SK-N-SH treated with all-trans-retinoic acid at 6 μM for 48 hours (cell line): Measurements from ENCODE around the gene NSD2.

Source experiments
- ATAC-seq: fragments of 200-7000 bp; cut with Tn5 transposase; 3 replicates; pipeline ENCODE4 v1.9.1; 2020; ENCODE audit warnings: mild to moderate bottlenecking, moderate library complexity
- ARNTL ChIP-seq: fragments of 450-650 bp; formaldehyde crosslinking; IDR thresholded peaks from 2 replicates; pipeline ENCODE4 v1.5.0; 2020; ENCODE audit warnings: low read depth, mild to moderate bottlenecking, moderate library complexity, borderline replicate concordance
- BACH2 ChIP-seq: fragments of 250-450 bp; sonication (Bioruptor Pico); IDR thresholded peaks from 2 replicates; pipeline ENCODE4 v1.9.0; 2021; ENCODE audit warnings: mild to moderate bottlenecking, borderline replicate concordance
- CSDC2 ChIP-seq: fragments of 250-450 bp; sonication (Bioruptor Pico); IDR thresholded peaks from 2 replicates; pipeline ENCODE4 v1.5.0; 2020; ENCODE audit warnings: mild to moderate bottlenecking, moderate library complexity
- ESRRG ChIP-seq: fragments of 250-450 bp; sonication (Bioruptor Pico); IDR thresholded peaks from 2 replicates; pipeline ENCODE4 v1.6.1; 2021; ENCODE audit warnings: mild to moderate bottlenecking
- GLIS3 ChIP-seq: fragments of 250-450 bp; sonication (Bioruptor Pico); IDR thresholded peaks from 2 replicates; pipeline ENCODE4 v1.5.0; 2020; ENCODE audit warnings: mild to moderate bottlenecking, moderate library complexity
- ISL1 ChIP-seq: fragments of 250-450 bp; sonication (Bioruptor Pico); IDR thresholded peaks from 2 replicates; pipeline ENCODE4 v2.1.2; 2022; ENCODE audit warnings: mild to moderate bottlenecking, moderate library complexity
- PPARA ChIP-seq: fragments of 250-450 bp; sonication (Bioruptor Pico); IDR thresholded peaks from 2 replicates; pipeline ENCODE4 v1.5.0; 2020; ENCODE audit warnings: mild to moderate bottlenecking, borderline replicate concordance
- RARB ChIP-seq: fragments of 250-450 bp; sonication (Bioruptor Pico); IDR thresholded peaks from 2 replicates; pipeline ENCODE4 v1.8.0; 2021; ENCODE audit warnings: mild to moderate bottlenecking, moderate library complexity
- SNAI2 ChIP-seq: fragments of 250-450 bp; sonication (Bioruptor Pico); IDR thresholded peaks from 2 replicates; pipeline ENCODE4 v1.5.0; 2020; ENCODE audit warnings: mild to moderate bottlenecking, moderate library complexity
- TCF4 ChIP-seq: fragments of 250-450 bp; sonication (Bioruptor Pico); IDR thresholded peaks from 2 replicates; pipeline ENCODE4 v1.8.0; 2021; ENCODE audit warnings: mild to moderate bottlenecking, moderate library complexity, borderline replicate concordance
- TOX ChIP-seq: fragments of 250-450 bp; sonication (Bioruptor Pico); IDR thresholded peaks from 2 replicates; pipeline ENCODE4 v1.8.0; 2021; ENCODE audit warnings: mild to moderate bottlenecking, moderate library complexity, borderline replicate concordance
- TSHZ2 ChIP-seq: fragments of 250-450 bp; sonication (Bioruptor Pico); IDR thresholded peaks from 2 replicates; pipeline ENCODE4 v1.5.0; 2020; ENCODE audit warnings: mild to moderate bottlenecking, moderate library complexity
- ZC3H10 ChIP-seq: fragments of 250-450 bp; sonication (Bioruptor Pico); IDR thresholded peaks from 2 replicates; pipeline ENCODE4 v1.5.1; 2021; ENCODE audit warnings: mild to moderate bottlenecking, moderate library complexity
- ZFP3 ChIP-seq: fragments of 250-450 bp; sonication (Bioruptor Pico); IDR thresholded peaks from 2 replicates; pipeline ENCODE4 v1.5.0; 2020; ENCODE audit warnings: mild to moderate bottlenecking, moderate library complexity
- ZFP30 ChIP-seq: fragments of 450-650 bp; formaldehyde crosslinking; IDR thresholded peaks from 2 replicates; pipeline ENCODE4 v1.5.0; 2022; ENCODE audit warnings: mild to moderate bottlenecking, moderate library complexity
- ZNF565 ChIP-seq: fragments of 450-650 bp; formaldehyde crosslinking; conservative IDR thresholded peaks from 2 replicates; pipeline ENCODE4 v1.5.0; 2020; ENCODE audit warnings: low read depth, mild to moderate bottlenecking, moderate library complexity
- ZNF70 ChIP-seq: fragments of 450-650 bp; formaldehyde crosslinking; IDR thresholded peaks from 2 replicates; pipeline ENCODE4 v1.5.0; 2020; ENCODE audit warnings: mild to moderate bottlenecking, moderate library complexity
- ZNF8 ChIP-seq: fragments of 450-650 bp; formaldehyde crosslinking; IDR thresholded peaks from 2 replicates; pipeline ENCODE4 v1.5.0; 2020; ENCODE audit warnings: mild to moderate bottlenecking, moderate library complexity
- TF ChIP-seq, protein P1 (sequence below): fragments of 250-450 bp; sonication (Bioruptor Pico); IDR thresholded peaks from 2 replicates; pipeline ENCODE4 v1.8.0; 2021; ENCODE audit warnings: low read depth, mild to moderate bottlenecking, moderate library complexity, borderline replicate concordance
- TF ChIP-seq, protein P2 (sequence below): fragments of 250-450 bp; sonication (Bioruptor Pico); IDR thresholded peaks from 2 replicates; pipeline ENCODE4 v1.5.1; 2021; ENCODE audit warnings: mild to moderate bottlenecking, moderate library complexity

Gene NSD2

DNA sequence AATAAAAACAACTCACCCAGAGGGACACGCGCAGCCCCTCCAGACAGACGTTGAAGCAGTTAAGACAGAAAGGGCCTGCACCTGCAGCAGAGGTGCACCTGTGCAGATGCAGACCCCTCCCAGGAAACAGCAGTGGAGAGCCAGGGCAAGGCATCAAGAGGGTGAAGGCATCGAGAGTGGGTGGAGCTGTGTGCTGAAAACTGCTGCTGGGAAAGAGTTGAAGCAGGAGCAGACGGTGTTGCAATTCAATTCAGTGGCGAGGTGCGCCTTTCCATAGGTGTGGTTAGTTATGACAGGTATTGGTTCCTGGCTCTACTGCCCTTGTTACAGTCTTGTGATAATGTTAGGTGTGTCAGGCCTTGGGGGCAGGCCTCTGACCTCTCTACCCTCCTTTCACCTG lies 31.9 kb upstream of the NSD2 start:
- no peak for ATAC-seq
- no peak for TF ChIP-seq RARB
- TF ChIP-seq ZNF70 (CRISPR knock-in tag), result no peak
- TF ChIP-seq ZNF565, result no peak
- no peak for TF ChIP-seq ARNTL (CRISPR knock-in tag)
- no peak for TF ChIP-seq TSHZ2
- TF ChIP-seq SNAI2, result no peak
- no peak for TF ChIP-seq PPARA
- no peak for TF ChIP-seq ISL1
- TF ChIP-seq ZFP30 (CRISPR knock-in tag), result no peak
- no peak for TF ChIP-seq ZNF8

- TF ChIP-seq CSDC2, result no peak
- ATAC-seq, result no peak
Observed at GRCh38 chr4:1841201-1841886, 29.8 kb upstream of the NSD2 start.

DNA sequence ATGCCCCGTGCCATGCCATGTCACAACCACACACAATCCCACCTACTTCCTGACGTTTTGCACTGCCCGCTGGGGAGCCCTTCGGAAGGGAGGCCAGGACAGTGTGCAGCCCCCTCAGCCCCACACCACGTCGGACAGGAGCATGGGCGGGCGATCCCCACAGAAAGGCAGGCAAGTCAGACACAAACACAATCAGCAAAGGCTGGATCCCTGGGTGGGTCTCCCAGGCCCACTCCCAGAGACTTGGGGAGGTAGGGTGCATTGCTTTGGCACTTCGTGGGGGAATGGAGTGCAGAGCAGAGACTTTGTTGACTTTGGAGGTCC lies 29.3 kb upstream of the NSD2 start:
- ATAC-seq, result no peak
- no peak for TF ChIP-seq ZNF70 (CRISPR knock-in tag)
- no peak for TF ChIP-seq PPARA
- no peak for TF ChIP-seq BACH2 (CRISPR knock-in tag)
- TF ChIP-seq, protein P1, sequence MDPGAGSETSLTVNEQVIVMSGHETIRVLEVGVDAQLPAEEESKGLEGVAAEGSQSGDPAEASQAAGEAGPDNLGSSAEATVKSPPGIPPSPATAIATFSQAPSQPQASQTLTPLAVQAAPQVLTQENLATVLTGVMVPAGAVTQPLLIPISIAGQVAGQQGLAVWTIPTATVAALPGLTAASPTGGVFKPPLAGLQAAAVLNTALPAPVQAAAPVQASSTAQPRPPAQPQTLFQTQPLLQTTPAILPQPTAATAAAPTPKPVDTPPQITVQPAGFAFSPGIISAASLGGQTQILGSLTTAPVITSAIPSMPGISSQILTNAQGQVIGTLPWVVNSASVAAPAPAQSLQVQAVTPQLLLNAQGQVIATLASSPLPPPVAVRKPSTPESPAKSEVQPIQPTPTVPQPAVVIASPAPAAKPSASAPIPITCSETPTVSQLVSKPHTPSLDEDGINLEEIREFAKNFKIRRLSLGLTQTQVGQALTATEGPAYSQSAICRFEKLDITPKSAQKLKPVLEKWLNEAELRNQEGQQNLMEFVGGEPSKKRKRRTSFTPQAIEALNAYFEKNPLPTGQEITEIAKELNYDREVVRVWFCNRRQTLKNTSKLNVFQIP (CRISPR knock-in tag), result no peak
- TF ChIP-seq ZNF8, result no peak
- TF ChIP-seq TSHZ2, result no peak
- TF ChIP-seq ZC3H10 (CRISPR knock-in tag), result no peak
- TF ChIP-seq SNAI2, result no peak
- TF ChIP-seq ZFP3, result no peak
- no peak for TF ChIP-seq TCF4 (CRISPR knock-in tag)
- TF ChIP-seq ARNTL (CRISPR knock-in tag), result no peak
- no peak for TF ChIP-seq ZFP30 (CRISPR knock-in tag)
- no peak for TF ChIP-seq ESRRG (CRISPR knock-in tag)
- no peak for TF ChIP-seq TOX (CRISPR knock-in tag)
- no peak for TF ChIP-seq GLIS3 (CRISPR knock-in tag)
- no peak for TF ChIP-seq CSDC2
- TF ChIP-seq ISL1, result no peak
- TF ChIP-seq, protein P2, sequence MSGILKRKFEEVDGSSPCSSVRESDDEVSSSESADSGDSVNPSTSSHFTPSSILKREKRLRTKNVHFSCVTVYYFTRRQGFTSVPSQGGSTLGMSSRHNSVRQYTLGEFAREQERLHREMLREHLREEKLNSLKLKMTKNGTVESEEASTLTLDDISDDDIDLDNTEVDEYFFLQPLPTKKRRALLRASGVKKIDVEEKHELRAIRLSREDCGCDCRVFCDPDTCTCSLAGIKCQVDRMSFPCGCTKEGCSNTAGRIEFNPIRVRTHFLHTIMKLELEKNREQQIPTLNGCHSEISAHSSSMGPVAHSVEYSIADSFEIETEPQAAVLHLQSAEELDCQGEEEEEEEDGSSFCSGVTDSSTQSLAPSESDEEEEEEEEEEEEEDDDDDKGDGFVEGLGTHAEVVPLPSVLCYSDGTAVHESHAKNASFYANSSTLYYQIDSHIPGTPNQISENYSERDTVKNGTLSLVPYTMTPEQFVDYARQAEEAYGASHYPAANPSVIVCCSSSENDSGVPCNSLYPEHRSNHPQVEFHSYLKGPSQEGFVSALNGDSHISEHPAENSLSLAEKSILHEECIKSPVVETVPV (CRISPR knock-in tag), result no peak

DNA sequence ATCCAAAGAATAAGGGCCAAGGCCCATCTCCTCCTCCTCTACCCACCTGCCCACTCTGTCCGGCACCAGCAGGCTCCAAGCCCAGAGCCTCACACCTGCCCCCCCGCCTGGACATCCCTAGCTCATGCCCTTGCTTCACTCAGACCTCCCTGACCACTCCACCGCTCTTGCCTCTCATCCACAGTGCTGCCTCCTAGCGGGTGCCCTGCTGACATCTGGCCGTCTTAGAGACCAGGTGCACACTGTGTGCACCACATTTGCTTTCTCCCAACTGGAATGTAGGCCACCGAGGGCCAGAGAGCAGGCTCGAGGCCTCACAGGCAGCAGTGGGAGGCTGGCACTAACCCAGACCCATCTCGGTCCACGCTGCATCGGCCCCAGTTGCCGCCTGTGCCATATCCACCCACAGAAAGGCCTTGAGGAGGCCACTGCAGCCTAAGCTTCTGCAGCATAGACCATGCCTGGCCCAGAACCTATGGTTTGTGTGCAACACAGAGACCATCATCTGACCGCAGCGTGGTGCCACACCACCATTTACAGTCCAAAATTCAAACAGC lies 28.8 kb upstream of the NSD2 start:
- peak; percentile 38 for ATAC-seq
- TF ChIP-seq ZFP3 (no peak), ZC3H10 (CRISPR knock-in tag) (no peak), GLIS3 (CRISPR knock-in tag) (no peak), ZNF565 (no peak), TOX (CRISPR knock-in tag) (no peak)
